ENCODE results near the gene BATF. TPM values are rescaled to one million over a fixed set of nuclear protein-coding genes. Genes with fewer than 3 reads are reported as not detected.

Gene BATF
- total and polyA plus RNA-seq, 2 experiments from 2014 or later, result 3.1 TPM; not detected in 1

- H2AFZ ChIP-seq, result no peak overlapping the region
Measured at GRCh38 chr14:75565056-75565455, 42.8 kb downstream of the BATF start.

GRCh38 chr14:75566321-75566720, 44.1 kb downstream of the BATF start:
- no peaks in the 10 kb centered on the region for H3K79me2 ChIP-seq
- H3K9me3 ChIP-seq (ENCODE audit: low read depth), result no peaks in the 10 kb centered on the region
- no peaks in the 10 kb centered on the region for H3K9me2 ChIP-seq (replicated peaks; ENCODE audit: insufficient read depth)
- no peak overlapping the region for H3K4me2 ChIP-seq
- H3K27me3 ChIP-seq, result no peaks in the 10 kb centered on the region
- TF ChIP-seq CTCF (IDR thresholded peaks at IDR 0.05; ENCODE audit: poor library complexity), result no peak
- TF ChIP-seq EZH2phosphoT487 (IDR thresholded peaks at IDR 0.05; ENCODE audit: low read depth, severe bottlenecking, unreplicated experiment), result no peak
- TF ChIP-seq EZH2 (IDR thresholded peaks at IDR 0.05; ENCODE audit: borderline replicate concordance), result no peak
- H3K4me1 ChIP-seq (ENCODE audit: insufficient read depth), result no peaks in the 10 kb centered on the region
- peak; percentile 20 for DNase-seq (ENCODE audit: low spot score)
- no peak overlapping the region for H3K4me3 ChIP-seq
- H3K36me3 ChIP-seq (replicated peaks; ENCODE audit: insufficient read depth, low read depth), result no peaks in the 10 kb centered on the region
- 71% methylated on average over 4 of the region's 4 CpGs for WGBS (ENCODE audit: low lambda C conversion rate, missing lambda C conversion rate)
- no peaks in the 10 kb centered on the region for H4K20me1 ChIP-seq (ENCODE audit: insufficient read depth, poor library complexity, severe bottlenecking)
- no peak overlapping the region for H3K27ac ChIP-seq
- H2AFZ ChIP-seq, result no peak overlapping the region

More at GRCh38 chr14:75565056-75565455, 42.8 kb downstream of the BATF start:
- no peak overlapping the region for H3K4me3 ChIP-seq
- DNase-seq (ENCODE audit: low spot score), result no peak
- no peaks in the 10 kb centered on the region for H4K20me1 ChIP-seq (ENCODE audit: insufficient read depth, poor library complexity, severe bottlenecking)
- no peaks in the 10 kb centered on the region for H3K27me3 ChIP-seq
- no peaks in the 10 kb centered on the region for H3K9me2 ChIP-seq (replicated peaks; ENCODE audit: insufficient read depth)
- no peaks in the 10 kb centered on the region for H3K79me2 ChIP-seq
- TF ChIP-seq EZH2 (IDR thresholded peaks at IDR 0.05; ENCODE audit: borderline replicate concordance), result no peak
- H3K36me3 ChIP-seq (replicated peaks; ENCODE audit: insufficient read depth, low read depth), result no peaks in the 10 kb centered on the region
- H3K9me3 ChIP-seq (ENCODE audit: low read depth), result no peaks in the 10 kb centered on the region
- WGBS (ENCODE audit: low lambda C conversion rate, missing lambda C conversion rate), result 94% methylated on average over 5 of the region's 5 CpGs
- H3K27ac ChIP-seq, result no peak overlapping the region
- H3K4me2 ChIP-seq, result no peak overlapping the region
- H3K4me1 ChIP-seq (ENCODE audit: insufficient read depth), result no peaks in the 10 kb centered on the region

- whole genome bisulfite sequencing (ENCODE audit: low lambda C conversion rate, missing lambda C conversion rate), result 91% methylated on average over 8 of the region's 8 CpGs
- H4K20me1 ChIP-seq (ENCODE audit: insufficient read depth, poor library complexity, severe bottlenecking), result no peaks in the 10 kb centered on the region
- H3K27me3 ChIP-seq, result no peaks in the 10 kb centered on the region
- H3K9me2 ChIP-seq (replicated peaks; ENCODE audit: insufficient read depth), result no peaks in the 10 kb centered on the region
- no peaks in the 10 kb centered on the region for H3K9me3 ChIP-seq (ENCODE audit: low read depth)
- H3K4me3 ChIP-seq, result no peak overlapping the region
- no peak for TF ChIP-seq EZH2 (IDR thresholded peaks at IDR 0.05; ENCODE audit: borderline replicate concordance)
- no peak for TF ChIP-seq EZH2phosphoT487 (IDR thresholded peaks at IDR 0.05; ENCODE audit: low read depth, severe bottlenecking, unreplicated experiment)
- TF ChIP-seq CTCF (IDR thresholded peaks at IDR 0.05; ENCODE audit: poor library complexity), result no peak
- no peak overlapping the region for H2AFZ ChIP-seq
- H3K4me1 ChIP-seq (ENCODE audit: insufficient read depth), result no peaks in the 10 kb centered on the region
- H3K79me2 ChIP-seq, result no peaks in the 10 kb centered on the region
- no peak overlapping the region for H3K27ac ChIP-seq
- no peak overlapping the region for H3K4me2 ChIP-seq
- H3K36me3 ChIP-seq (replicated peaks; ENCODE audit: insufficient read depth, low read depth), result no peaks in the 10 kb centered on the region
- DNase-seq (ENCODE audit: low spot score), result no peak
Measured at GRCh38 chr14:75566752-75567151, 44.5 kb downstream of the BATF start.

GRCh38 chr14:75568140-75568539, 45.9 kb downstream of the BATF start:
- TF ChIP-seq EZH2phosphoT487 (IDR thresholded peaks at IDR 0.05; ENCODE audit: low read depth, severe bottlenecking, unreplicated experiment), result no peak
- no peak for TF ChIP-seq EZH2 (IDR thresholded peaks at IDR 0.05; ENCODE audit: borderline replicate concordance)
- TF ChIP-seq CTCF (IDR thresholded peaks at IDR 0.05; ENCODE audit: poor library complexity), result no peak
- Histone ChIP-seq H3K4me1 (ENCODE audit: insufficient read depth) (no peaks in the 10 kb centered on the region), H3K9me3 (ENCODE audit: low read depth) (no peaks in the 10 kb centered on the region), H3K79me2 (no peaks in the 10 kb centered on the region), H2AFZ (no peak overlapping the region), H3K9me2 (replicated peaks; ENCODE audit: insufficient read depth) (no peaks in the 10 kb centered on the region), H3K27ac (no peak overlapping the region), H3K36me3 (replicated peaks; ENCODE audit: insufficient read depth, low read depth) (no peaks in the 10 kb centered on the region), H3K4me3 (no peak overlapping the region), H3K4me2 (no peak overlapping the region), H3K27me3 (no peaks in the 10 kb centered on the region), H4K20me1 (ENCODE audit: insufficient read depth, poor library complexity, severe bottlenecking) (no peaks in the 10 kb centered on the region)
- no peak for DNase-seq (ENCODE audit: low spot score)
- WGBS (ENCODE audit: low lambda C conversion rate, missing lambda C conversion rate), result 89% methylated on average over 7 of the region's 7 CpGs
